ENCODE results near the gene KIAA1755.

KIAA1755 gene

DNA sequence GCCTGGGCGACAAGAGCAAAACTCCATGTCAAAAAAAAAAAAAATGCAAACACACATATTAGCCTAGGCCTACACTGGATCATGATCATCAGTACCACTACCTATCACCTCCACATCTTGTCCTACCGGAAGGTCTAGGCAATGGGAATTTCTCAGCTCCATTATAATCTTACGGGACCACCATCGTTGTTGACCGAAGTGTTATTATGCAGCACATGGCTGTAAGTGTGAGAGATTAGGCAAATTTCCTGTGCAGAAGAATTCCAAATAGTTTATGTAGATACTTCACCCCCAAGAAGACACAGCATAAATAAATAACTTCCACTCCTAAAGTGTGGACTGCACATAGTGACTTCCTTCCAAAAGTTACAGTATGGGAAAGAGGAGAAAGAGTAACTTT lies 16.8 kb upstream of the KIAA1755 start:
- H3K4ac ChIP-seq (ENCODE audit: low read depth, low read length), result no peak overlapping the region
- no peak overlapping the region for H3K23ac ChIP-seq (ENCODE audit: low read length)
- H3K79me1 ChIP-seq (ENCODE audit: low read length), result no peaks in the 10 kb centered on the region
- no peak overlapping the region for H3K14ac ChIP-seq (ENCODE audit: low read length)
- no peaks in the 10 kb centered on the region for H3K36me3 ChIP-seq (ENCODE audit: control insufficient read depth in 1 of 2, insufficient read depth in 2 of 2, low read length in 2 of 2)
- no peak overlapping the region for H4K8ac ChIP-seq (ENCODE audit: low read depth, low read length)
- no peak overlapping the region for H2BK120ac ChIP-seq (ENCODE audit: insufficient read depth, low read length, poor library complexity)
- no peak for DNase-seq
- no peak overlapping the region for H4K12ac ChIP-seq (ENCODE audit: low read depth, low read length)
- no peak overlapping the region for H3K18ac ChIP-seq (ENCODE audit: low read length)
- H3K27ac ChIP-seq (ENCODE audit: low read depth, low read length), result no peak overlapping the region
- no peaks in the 10 kb centered on the region for H3K79me2 ChIP-seq (ENCODE audit: control insufficient read depth, insufficient read depth, low read length, poor library complexity)
- WGBS (ENCODE audit: extremely low coverage, insufficient coverage, insufficient read length), result no CpG with 5 or more reads among the region's 5 CpGs
- no peak overlapping the region for H3K4me2 ChIP-seq (ENCODE audit: low read length)
- H4K91ac ChIP-seq (ENCODE audit: low read depth, low read length), result no peak overlapping the region
- H2AFZ ChIP-seq (ENCODE audit: insufficient read depth, low read length, poor library complexity), result no peak overlapping the region
- no peak overlapping the region for H2BK5ac ChIP-seq (ENCODE audit: low read depth, low read length, poor library complexity)
- no peaks in the 10 kb centered on the region for H3K27me3 ChIP-seq (ENCODE audit: insufficient read depth, low read length)
- H3K4me3 ChIP-seq (ENCODE audit: low read depth, low read length), result no peak overlapping the region
- no peak overlapping the region for H2AK5ac ChIP-seq (ENCODE audit: low read length)
- H3K4me1 ChIP-seq (ENCODE audit: control insufficient read depth in 1 of 2, insufficient read depth in 2 of 2, low read length in 2 of 2), result no peaks in the 10 kb centered on the region
- H3K9ac ChIP-seq (ENCODE audit: low read length), result no peak overlapping the region
- no peak overlapping the region for H2BK12ac ChIP-seq (ENCODE audit: low read length)
- H3K9me3 ChIP-seq (ENCODE audit: insufficient read depth, low read depth, low read length), result peaks cover 5% of the 10 kb centered on the region

GRCh38 chr20:38275815-38276550 lies 15.4 kb upstream of the KIAA1755 start:
- no peak overlapping the region for H3K4ac ChIP-seq (ENCODE audit: low read depth, low read length)
- H3K4me2 ChIP-seq (ENCODE audit: low read length), result no peak overlapping the region
- H3K9me3 ChIP-seq (ENCODE audit: insufficient read depth, low read depth, low read length), result peaks cover under 1% of the 10 kb centered on the region
- H4K8ac ChIP-seq (ENCODE audit: low read depth, low read length), result no peak overlapping the region
- H3K18ac ChIP-seq (ENCODE audit: low read length), result no peak overlapping the region
- no peak overlapping the region for H3K27ac ChIP-seq (ENCODE audit: low read depth, low read length)
- no peak overlapping the region for H2AFZ ChIP-seq (ENCODE audit: insufficient read depth, low read length, poor library complexity)
- no peaks in the 10 kb centered on the region for H3K36me3 ChIP-seq (ENCODE audit: control insufficient read depth in 1 of 2, insufficient read depth in 2 of 2, low read length in 2 of 2)
- no peaks in the 10 kb centered on the region for H3K79me2 ChIP-seq (ENCODE audit: control insufficient read depth, insufficient read depth, low read length, poor library complexity)
- H4K12ac ChIP-seq (ENCODE audit: low read depth, low read length), result no peak overlapping the region
- no peak overlapping the region for H2AK5ac ChIP-seq (ENCODE audit: low read length)
- H3K27me3 ChIP-seq (ENCODE audit: insufficient read depth, low read length), result no peaks in the 10 kb centered on the region
- no peak overlapping the region for H3K23ac ChIP-seq (ENCODE audit: low read length)
- H3K9ac ChIP-seq (ENCODE audit: low read length), result no peak overlapping the region
- H2BK5ac ChIP-seq (ENCODE audit: low read depth, low read length, poor library complexity), result no peak overlapping the region
- no peak overlapping the region for H2BK120ac ChIP-seq (ENCODE audit: insufficient read depth, low read length, poor library complexity)
- peak; percentile 26 to 38 for DNase-seq
- no peak overlapping the region for H3K4me3 ChIP-seq (ENCODE audit: low read depth, low read length)
- H4K91ac ChIP-seq (ENCODE audit: low read depth, low read length), result no peak overlapping the region
- no peak overlapping the region for H3K14ac ChIP-seq (ENCODE audit: low read length)
- no peak overlapping the region for H2BK12ac ChIP-seq (ENCODE audit: low read length)
- peaks cover 0 to 3% of the 10 kb centered on the region in 2 experiments for H3K4me1 ChIP-seq (ENCODE audit: control insufficient read depth in 1 of 2, insufficient read depth in 2 of 2, low read length in 2 of 2)
- 94% methylated on average over 2 of the region's 12 CpGs for WGBS (ENCODE audit: extremely low coverage, insufficient coverage, insufficient read length)
- no peaks in the 10 kb centered on the region for H3K79me1 ChIP-seq (ENCODE audit: low read length)

- Histone ChIP-seq H4K12ac (ENCODE audit: low read depth, low read length) (no peak overlapping the region), H2BK12ac (ENCODE audit: low read length) (no peak overlapping the region)
- no CpG with 5 or more reads among the region's 2 CpGs for WGBS (ENCODE audit: extremely low coverage, insufficient coverage, insufficient read length)
Measured at GRCh38 chr20:38272961-38273360, 12.4 kb upstream of the KIAA1755 start.

GRCh38 chr20:38272398-38272797 lies 11.9 kb upstream of the KIAA1755 start:
- DNase-seq, result peak in 1 of 2 donors; percentile 4
- no CpG with 5 or more reads among the region's 2 CpGs for WGBS (ENCODE audit: extremely low coverage, insufficient coverage, insufficient read length)
- H3K4me1 ChIP-seq (ENCODE audit: control insufficient read depth in 1 of 2, insufficient read depth in 2 of 2, low read length in 2 of 2), result peaks cover 0 to 3% of the 10 kb centered on the region in 2 experiments
- no peak overlapping the region for H4K91ac ChIP-seq (ENCODE audit: low read depth, low read length)
- H3K23ac ChIP-seq (ENCODE audit: low read length), result no peak overlapping the region
- no peaks in the 10 kb centered on the region for H3K27me3 ChIP-seq (ENCODE audit: insufficient read depth, low read length)
- no peaks in the 10 kb centered on the region for H3K36me3 ChIP-seq (ENCODE audit: control insufficient read depth in 1 of 2, insufficient read depth in 2 of 2, low read length in 2 of 2)
- H2BK120ac ChIP-seq (ENCODE audit: insufficient read depth, low read length, poor library complexity), result no peak overlapping the region
- no peak overlapping the region for H2BK5ac ChIP-seq (ENCODE audit: low read depth, low read length, poor library complexity)
- H3K4me3 ChIP-seq (ENCODE audit: low read depth, low read length), result no peak overlapping the region
- no peak overlapping the region for H2BK12ac ChIP-seq (ENCODE audit: low read length)
- H2AK5ac ChIP-seq (ENCODE audit: low read length), result no peak overlapping the region
- no peak overlapping the region for H3K4ac ChIP-seq (ENCODE audit: low read depth, low read length)
- H3K18ac ChIP-seq (ENCODE audit: low read length), result no peak overlapping the region
- no peak overlapping the region for H4K12ac ChIP-seq (ENCODE audit: low read depth, low read length)
- no peaks in the 10 kb centered on the region for H3K79me2 ChIP-seq (ENCODE audit: control insufficient read depth, insufficient read depth, low read length, poor library complexity)
- H3K14ac ChIP-seq (ENCODE audit: low read length), result no peak overlapping the region
- no peak overlapping the region for H3K4me2 ChIP-seq (ENCODE audit: low read length)
- H3K9me3 ChIP-seq (ENCODE audit: insufficient read depth, low read depth, low read length), result no peaks in the 10 kb centered on the region
- H3K79me1 ChIP-seq (ENCODE audit: low read length), result no peaks in the 10 kb centered on the region
- H4K8ac ChIP-seq (ENCODE audit: low read depth, low read length), result no peak overlapping the region
- H3K27ac ChIP-seq (ENCODE audit: low read depth, low read length), result no peak overlapping the region
- H3K9ac ChIP-seq (ENCODE audit: low read length), result no peak overlapping the region
- no peak overlapping the region for H2AFZ ChIP-seq (ENCODE audit: insufficient read depth, low read length, poor library complexity)

More at GRCh38 chr20:38272961-38273360, 12.4 kb upstream of the KIAA1755 start:
- Histone ChIP-seq H3K4me1 (ENCODE audit: control insufficient read depth in 1 of 2, insufficient read depth in 2 of 2, low read length in 2 of 2) (peaks cover 0 to 3% of the 10 kb centered on the region in 2 experiments), H4K8ac (ENCODE audit: low read depth, low read length) (no peak overlapping the region), H3K27ac (ENCODE audit: low read depth, low read length) (no peak overlapping the region), H3K23ac (ENCODE audit: low read length) (no peak overlapping the region), H3K14ac (ENCODE audit: low read length) (no peak overlapping the region), H3K36me3 (ENCODE audit: control insufficient read depth in 1 of 2, insufficient read depth in 2 of 2, low read length in 2 of 2) (no peaks in the 10 kb centered on the region), H2AFZ (ENCODE audit: insufficient read depth, low read length, poor library complexity) (no peak overlapping the region), H4K91ac (ENCODE audit: low read depth, low read length) (no peak overlapping the region), H3K18ac (ENCODE audit: low read length) (no peak overlapping the region), H3K4me2 (ENCODE audit: low read length) (no peak overlapping the region), H3K79me1 (ENCODE audit: low read length) (no peaks in the 10 kb centered on the region), H3K9me3 (ENCODE audit: insufficient read depth, low read depth, low read length) (no peaks in the 10 kb centered on the region), H2AK5ac (ENCODE audit: low read length) (no peak overlapping the region), H3K9ac (ENCODE audit: low read length) (no peak overlapping the region), H3K4ac (ENCODE audit: low read depth, low read length) (no peak overlapping the region), H2BK5ac (ENCODE audit: low read depth, low read length, poor library complexity) (no peak overlapping the region), H3K27me3 (ENCODE audit: insufficient read depth, low read length) (no peaks in the 10 kb centered on the region), H2BK120ac (ENCODE audit: insufficient read depth, low read length, poor library complexity) (no peak overlapping the region), H3K79me2 (ENCODE audit: control insufficient read depth, insufficient read depth, low read length, poor library complexity) (no peaks in the 10 kb centered on the region), H3K4me3 (ENCODE audit: low read depth, low read length) (no peak overlapping the region)
- DNase-seq, result peak; percentile 22 to 57
